GM19035 (cell line): ENCODE results near the gene FXYD6.

Experiments
- ATAC-seq: cut with Tn5 transposase; IDR thresholded peaks from one replicate; pipeline ENCODE4 v1.9.1; 2021; ENCODE audit not compliant: unreplicated experiment

Gene FXYD6

DNA sequence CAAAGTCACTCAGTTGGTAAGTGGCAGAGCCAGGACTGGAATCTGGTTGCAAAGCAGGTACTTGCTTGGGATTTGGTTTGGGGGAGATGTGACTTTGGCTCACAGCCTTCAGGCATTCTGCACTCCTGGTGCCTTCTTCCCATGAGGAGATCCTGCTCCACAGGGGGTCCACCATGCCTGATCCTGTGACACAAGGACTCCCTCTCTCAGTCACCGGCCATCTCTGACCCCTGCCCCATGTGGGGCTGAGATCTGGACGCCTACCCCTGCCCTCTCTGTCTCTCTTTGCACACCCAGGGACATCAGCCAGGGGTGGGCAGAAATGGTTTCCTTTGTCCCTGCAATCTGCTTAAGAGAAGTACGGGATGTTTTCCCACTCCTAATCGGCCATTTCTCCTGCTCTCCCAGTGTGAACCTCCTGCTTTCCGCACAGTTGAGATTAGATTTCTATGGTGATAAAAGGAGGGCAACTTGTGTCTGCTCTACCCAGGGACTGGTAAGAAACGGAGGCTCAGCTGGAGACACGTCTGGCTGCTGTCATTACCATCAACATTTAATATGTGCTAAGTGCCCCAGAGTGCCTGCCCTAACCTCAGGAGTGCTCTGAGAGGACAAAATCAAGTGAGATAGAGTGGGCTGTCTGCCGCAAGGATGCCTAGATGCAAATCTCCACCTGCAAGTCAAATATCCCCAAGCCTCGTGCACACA lies 11.1 kb upstream of the FXYD6 start:
- no peak for ATAC-seq

DNA sequence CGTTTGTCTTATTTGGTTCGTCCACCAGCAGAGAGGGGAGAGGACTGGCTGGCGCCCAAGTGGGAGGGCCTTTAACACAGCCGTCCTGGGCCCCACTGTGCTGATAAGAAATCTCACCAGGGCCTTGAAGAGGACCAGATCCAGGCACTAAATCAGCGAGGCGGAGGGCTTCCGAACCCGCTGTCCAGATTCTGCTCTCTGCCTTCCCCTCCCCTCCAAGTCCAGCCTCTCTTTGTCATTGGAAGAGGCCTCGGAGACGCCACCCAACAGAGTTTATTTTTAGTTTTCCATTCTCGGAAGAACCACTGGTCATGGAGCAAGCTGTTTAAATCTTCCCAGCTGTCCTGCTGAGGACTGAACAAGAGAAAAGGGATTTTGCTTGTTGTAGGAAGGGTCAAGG lies 9.3 kb upstream of the FXYD6 start:
- no peak for ATAC-seq

DNA sequence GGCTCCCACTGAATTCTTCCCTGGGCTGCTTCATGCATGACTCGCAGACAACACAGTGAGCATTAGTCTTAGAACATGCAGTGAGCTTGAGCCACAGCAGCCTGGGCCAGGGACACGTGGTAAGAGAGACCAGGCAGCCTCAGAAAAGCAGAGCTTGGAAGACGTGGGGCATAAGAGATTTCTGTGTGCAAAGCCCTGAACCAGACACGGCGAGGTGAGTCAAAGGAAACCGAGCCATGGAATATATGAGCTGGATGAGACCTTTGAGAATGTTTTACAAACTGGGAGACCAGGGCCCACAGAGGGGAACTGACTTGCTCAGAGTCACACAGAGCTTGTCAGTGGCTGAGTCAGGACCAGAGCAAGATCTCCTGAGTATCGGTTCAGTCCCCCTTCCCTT lies 8.5 kb upstream of the FXYD6 start:
- ATAC-seq, result no peak

DNA sequence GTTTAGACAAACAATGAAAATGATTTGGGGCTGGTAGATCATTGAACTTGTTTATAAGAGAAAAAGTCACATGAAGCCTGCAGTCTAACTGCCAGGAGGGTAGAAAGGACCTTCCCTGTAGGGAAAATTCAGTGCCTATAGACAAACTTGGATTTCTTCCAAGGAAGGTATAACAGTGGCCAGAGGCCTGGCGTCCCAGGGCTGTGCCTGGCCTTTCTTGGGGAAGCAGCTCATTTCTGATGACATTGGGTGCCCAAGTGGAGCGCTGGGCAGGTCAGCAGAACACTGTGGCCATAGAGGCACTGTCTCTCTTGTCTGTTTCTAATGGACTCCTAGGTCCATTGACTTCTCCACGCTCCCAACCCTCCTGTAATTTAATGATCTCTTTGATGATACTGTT lies 6.6 kb upstream of the FXYD6 start:
- ATAC-seq, result no peak

DNA sequence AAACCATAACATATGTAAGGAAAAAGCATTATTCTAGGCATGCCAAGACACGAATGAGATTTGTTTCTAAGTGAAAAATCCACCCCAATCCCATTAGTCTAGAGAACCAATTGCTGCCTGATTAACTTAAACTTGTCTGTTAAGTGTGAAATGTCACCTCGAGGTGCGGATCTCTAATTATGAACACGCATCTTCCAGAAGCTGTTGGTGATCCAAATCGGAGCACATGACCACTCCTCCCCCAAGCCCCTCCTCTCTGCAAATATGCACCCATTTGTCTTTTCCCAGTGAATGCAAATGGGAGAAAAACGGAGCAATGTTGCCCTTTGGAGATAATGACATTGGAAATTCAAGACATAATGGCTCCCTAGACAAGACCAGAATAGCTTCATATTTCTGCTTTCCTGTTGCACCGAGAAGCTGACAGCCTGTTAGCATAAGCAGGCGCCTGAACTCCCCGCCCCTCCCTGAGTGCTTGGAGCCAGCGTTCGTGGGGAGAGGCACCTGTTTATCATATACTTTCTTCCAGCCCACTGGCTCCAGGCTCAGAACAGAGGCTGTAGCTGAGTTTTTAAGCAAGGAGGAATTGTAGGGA lies 6.0 kb upstream of the FXYD6 start:
- ATAC-seq, result no peak

DNA sequence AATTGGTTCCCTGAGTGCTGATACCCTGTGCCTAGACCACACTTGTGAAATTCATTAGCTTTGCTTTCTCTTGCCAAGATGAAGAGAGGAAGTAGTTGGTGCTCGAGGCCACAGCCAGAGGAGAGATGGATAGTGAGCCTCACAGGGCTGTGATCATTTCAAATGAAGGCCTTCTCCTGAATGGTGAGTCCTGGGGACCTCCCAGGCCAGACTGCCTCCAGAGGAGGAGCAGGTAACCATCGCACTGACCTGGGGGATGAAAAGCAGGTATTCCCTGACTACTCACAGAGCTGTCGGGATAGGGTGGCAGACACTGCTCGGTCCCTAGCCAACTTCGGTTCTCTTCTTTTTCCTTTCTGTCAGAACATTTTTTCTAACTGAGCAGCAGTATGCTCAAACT lies 4.8 kb upstream of the FXYD6 start:
- ATAC-seq, result no peak

DNA sequence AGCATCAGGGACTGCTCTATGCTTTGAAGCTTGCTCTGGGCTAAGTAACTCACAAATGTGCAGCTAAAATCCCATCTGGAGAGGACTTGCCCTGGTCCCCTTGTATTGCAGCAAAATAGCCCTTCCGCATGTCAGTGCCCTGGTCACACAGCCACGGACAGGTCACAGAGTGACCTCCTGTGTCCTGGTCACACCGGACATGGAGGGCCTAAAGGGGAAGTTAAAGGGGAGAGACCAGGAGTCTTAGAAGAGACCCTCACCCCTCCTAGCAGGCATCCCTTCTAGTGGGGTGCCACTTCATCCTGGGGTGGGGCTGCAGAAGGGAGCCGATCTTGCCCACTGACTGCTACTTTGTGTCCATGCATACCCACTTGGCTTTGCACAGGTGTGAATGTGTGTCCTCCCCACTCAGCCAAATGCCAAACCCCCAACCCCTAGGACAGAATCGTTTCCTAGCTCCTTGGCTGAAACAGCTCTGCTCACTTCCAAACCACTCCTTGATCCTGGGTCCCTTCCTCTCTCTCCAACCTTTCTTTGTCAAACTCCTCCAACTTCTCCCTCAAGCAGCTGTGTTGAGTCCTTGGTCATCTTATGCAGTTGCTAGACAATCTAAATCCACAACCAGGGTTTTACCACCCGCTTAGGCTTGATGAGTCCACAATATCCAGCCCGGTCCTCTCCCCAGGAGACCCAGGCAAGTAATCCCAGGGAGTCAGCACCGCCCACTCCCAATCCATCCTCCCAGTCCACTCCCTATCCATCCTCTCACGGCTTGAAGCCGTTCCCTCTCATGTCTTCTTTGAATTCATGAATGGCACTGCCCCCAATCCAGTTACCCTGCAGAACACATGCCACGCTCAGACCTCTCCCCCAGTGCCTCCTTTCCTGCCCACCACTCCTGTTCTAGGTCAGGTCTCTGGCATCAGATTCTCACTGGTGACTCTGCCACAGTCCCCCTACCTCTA lies 3.3 kb upstream of the FXYD6 start:
- ATAC-seq, result no peak

DNA sequence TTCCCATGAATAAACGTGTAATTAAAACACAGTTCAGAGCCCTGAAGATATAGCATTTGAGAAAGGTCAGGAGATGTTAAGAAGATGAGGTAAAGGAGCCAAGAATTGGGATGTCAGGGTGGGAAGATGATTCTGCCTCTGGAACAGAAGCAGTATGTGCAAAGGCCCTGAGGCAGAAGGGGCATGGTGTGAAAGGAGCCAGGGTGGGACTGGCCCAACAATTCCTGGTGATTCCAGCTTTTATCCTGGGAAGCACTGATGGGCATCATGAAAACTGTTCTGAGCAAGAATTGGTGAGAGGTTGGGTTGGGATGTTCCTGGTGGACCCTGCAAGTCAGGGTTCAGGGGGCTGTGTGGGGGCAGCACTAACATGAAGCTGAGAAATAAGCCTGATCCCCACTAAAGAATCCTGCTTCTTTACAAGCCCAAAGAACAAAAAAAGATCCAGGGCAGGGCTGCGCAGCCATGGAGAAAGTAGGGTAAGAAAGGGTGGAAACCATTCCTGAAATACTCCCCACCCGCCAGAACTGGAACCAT lies 2.5 kb upstream of the FXYD6 start:
- ATAC-seq, result no peak

DNA sequence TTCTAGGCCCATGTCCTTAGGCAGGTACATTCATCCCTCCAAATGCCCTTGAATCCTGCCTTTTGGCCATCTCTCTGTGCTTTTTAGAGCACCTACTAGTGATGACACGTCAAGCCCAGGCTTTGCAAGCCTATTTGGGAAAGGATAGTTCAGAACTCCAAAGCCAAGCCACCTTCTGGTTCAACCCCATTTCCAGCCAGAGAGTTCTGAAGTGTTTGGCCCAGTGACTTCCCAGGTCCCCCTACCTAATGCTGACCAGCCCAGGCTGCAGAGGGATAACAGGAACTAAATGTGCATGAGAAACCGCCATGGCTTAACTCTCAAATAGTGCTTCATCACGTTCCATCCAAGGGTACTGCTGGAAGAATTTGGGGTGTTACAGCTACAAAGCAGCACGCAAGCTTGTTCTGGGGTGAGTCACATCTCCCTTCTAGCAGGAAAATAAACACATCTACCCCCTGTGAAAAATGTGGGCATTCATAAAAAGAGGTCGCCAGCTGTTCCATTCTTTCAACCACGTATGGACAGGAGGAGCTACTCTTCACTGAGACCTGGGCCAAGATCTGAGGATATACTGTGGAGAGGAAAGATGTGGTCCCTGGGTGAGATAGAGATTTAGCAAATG lies 2.0 kb upstream of the FXYD6 start:
- no peak for ATAC-seq

DNA sequence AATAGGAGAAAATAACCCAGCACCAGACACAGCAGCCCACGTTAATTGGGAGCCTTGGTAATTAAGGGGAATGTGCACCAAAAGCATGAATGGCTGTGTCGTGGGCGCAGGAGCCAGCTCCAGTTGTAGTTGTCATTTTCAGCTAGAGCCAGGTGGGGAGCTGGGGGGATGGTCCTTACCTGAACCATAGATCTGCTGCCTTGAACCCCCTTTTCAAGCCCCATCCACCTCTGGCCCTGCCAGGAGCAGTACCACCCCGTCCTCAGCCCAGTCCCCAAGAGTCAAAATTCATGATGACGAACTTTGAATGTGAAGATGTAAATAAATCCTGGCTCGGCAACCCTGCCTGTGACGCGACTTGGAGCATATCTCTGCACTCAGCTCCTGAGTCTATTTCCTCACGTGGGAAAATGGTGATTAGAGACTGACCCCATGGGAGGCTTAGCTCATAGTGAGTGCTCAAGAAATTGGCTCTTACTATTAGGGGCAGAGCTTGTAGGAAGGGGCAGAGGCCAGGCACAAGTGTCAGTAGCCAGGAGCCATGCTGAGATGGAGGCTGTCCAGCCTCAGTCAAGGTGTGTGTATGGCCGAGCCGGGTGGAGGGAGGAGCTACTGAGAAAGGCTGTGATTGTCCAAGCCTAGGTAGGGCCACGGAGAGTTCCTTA lies 794 bp upstream of the FXYD6 start:
- ATAC-seq, result no peak

DNA sequence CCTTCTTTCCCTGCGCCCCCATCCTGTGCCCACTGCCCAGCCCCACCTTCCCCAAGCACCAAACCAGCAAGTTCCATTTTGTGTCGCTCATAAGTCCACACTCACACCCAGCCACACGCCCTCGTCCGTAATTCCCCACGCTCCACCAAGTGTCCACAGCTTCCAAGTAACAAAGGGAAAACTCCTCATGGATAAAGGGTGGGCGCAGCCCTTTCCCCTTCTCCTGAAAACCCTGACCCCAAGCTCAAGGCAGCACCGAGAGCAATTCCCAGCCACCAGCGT lies 458 bp downstream of the FXYD6 start:
- no peak for ATAC-seq

DNA sequence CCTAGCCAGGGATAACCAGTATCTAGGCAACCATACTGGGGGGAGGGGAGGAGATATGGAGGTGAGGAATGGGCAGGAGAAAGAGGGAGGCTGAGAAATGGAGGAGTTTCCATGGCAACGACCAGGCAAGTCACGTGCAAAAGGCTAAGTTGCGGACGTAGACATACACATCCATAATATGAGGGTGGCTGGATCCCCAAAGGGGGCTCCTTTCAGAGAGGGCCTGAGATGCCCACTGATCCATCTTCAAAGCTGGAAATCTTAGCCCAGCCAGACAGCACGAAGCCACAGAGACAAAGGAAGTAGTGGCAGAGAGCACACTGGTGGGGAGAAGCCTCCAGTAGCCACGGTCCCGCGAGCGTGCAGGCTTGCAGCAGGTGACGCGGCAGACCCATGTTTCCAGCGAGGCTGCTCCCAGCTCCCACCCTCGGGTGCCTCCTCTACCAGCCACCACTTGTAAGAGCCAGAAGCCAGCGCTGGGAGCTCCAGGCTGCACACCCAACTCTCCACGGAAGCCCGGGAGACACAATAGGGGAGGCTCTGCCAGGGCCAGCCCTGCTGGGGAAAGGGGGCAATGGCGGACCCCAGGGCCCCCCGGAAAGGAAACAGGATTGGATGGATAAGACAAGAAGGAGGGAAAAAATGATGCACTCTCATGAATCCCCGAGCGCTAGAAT lies 938 bp downstream of the FXYD6 start:
- ATAC-seq, result no peak

DNA sequence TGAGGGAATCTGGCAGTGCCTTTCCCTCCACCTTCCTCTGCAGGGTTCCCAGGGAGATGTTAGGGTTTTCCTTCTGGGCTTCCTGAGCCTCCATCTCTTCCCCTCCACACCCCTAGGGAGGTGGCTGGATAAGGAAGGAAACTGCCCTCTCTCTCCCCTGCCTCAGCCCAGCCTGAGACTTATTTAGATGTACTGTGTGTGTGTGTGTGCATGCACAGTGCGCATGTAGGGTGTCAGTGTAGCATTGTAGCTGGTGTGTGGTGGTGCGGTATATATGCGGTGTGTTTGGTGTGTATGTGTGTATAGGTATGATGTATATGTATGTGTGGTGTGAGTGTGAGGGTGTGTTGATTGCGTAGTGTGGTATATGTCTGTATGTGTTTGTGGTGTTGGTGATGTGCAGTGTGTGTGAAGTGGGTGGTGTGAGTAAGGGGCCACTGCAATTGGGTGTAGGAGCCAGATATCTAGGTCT lies 1.5 kb downstream of the FXYD6 start:
- no peak for ATAC-seq

DNA sequence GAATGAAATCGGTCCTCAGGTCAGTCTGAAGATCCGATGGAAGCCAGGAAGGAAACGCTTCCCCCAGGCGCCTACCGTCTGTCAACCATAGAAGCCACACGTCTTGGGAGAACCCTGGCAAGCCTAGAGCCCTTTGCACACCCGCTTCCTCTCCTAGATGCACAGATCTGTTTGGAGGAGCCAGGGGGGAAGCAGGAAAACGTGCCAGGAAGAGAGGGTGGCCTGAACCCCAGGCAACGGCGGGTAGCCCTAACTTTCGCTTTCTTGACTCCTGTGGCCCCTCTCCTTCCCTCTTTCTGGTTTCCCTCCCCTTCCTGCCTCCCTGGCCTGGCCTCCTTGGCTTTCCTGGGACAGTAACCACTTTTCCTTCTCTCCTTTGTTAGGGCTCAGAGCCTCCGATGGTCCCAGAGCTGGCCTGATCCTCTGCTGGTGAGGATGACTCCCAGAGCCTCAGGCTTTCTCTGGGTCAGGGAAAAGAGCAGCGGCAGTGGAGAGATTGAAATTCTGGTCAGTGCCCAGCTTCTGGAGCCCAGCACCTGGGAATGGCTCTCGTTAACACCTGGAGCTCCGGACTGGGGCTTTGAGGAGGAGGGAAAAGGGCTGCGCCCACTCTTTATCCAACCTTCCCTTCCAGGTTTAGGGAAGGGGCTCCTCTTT lies 2.1 kb downstream of the FXYD6 start:
- ATAC-seq, result no peak

DNA sequence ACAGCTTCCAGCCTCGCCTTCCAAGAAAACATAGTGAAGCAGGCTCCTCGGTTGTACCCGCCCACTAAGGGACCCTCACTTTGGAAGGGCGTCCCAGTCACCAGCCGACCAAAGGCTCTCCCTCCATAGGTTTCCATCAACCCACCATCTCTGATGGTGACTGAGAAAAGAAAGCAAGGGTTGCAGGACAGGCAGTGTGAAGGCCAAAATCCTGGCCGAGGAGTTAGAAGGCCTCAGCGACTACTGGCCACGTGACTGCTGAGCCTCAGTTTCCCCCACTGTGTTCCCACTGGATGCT lies 2.7 kb downstream of the FXYD6 start:
- ATAC-seq, result no peak

DNA sequence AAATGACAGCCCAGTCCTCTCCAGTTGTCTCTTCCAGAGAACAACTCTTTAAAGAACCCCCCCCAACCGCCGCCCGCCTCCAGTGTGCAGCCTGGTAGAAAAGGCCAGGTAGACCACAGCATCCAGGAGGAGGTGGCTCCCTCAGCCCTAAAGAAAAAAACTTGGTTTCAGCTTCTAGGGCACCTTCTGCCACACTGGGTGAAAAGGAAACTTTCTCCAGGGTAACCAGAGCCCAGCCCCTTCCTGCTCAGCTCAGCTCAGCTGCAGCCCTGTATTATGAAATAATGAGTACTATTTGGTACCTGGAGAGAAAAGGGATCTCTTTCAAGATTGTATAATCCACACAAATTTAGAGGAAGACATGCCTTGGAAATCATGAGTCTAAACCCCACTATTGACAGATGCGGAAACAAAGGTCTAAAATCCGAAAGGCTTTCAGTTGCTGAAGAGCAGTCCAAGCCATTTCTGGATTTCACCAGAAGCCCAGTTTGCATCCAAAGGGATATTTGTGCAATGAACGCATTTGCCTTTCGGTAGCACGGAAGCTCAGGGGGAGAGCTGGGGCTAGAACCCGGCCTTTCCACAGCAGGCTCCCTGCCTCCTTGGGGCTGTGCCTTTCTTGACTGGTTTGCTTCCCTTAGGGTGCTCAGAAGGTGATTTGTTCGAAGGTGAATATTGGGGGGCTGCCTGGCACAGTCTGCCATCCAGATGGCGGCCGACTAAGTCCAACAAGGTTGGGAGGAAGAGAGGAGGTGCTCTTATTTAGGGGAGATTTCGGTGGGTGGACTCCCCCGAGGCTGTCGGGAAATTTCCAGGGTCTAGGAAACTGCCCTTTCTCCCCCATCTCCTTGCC lies 3.3 kb downstream of the FXYD6 start:
- ATAC-seq, result no peak

DNA sequence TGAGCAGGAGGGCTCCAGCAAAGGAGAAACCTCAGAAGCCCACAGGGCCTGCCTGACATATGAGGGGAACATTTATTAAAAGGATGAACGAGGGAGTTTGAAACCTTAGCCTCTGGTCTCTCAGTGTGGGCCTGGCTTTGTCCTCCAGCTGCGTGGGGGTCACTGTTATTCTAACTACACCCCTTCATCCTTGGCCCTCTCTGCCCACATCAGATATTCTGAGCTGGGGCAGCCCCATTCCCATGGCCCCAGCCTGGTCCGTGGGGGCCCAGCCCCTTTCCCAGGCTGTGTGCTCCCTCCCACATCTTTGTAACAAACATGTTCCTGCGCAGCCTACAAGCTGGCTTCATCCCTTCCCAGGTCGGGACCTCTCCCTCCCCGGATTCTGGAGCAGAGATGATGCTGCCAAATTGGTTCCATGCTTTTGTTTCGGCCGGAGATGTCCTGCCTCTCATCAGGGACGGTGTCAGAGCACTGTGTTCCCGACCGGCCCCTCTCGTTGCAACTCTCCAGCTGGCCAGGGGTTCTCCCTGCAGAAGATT lies 4.0 kb downstream of the FXYD6 start:
- no peak for ATAC-seq

DNA sequence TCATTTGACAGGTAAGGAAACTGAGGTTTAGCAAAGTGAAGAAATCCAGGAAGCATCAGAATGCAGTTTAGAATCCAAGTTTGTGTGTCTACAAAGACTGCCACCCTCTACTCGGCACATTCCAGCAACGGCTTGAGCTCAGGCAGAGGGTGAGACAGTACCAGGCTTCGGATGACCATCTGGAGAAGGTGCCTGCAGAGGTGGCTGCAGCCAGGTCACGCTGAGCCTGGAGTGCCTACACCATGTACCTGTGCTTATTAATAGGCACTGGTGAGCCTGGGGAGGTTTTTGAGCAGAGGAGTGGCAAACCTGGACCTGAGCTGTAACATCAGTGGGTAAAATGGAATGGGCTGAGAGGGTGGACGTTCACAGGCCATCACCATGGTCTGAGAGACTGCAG lies 4.7 kb downstream of the FXYD6 start:
- ATAC-seq, result no peak

DNA sequence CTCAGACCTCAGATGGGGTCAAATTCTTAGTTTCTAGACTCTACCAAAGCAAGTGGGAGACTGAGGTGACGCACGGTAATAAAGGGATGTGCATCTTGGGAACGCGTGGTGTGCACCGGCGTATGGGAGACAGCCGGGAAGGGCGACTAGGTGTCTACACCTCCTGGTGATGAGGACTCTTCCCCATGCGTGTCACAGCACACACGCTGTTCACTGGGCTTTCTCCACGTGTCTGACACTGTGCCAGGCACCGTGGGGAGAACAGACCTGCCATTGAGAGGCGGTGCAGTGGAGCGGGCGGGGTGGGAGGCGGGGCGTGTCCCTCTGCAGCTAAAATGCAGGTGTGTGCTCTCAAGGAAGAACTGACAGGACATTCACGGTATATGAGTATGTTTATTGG lies 5.3 kb downstream of the FXYD6 start:
- no peak for ATAC-seq
